NCI-H2107 treated with DMSO at 0.1 percent for 48 hours (cell line): ENCODE results near the gene CTXN3.
A peak's percentile ranks its signal among the peaks of the same experiment; 100 is the strongest.

Experiments
- DNase-seq: peaks from one replicate; lab custom pipeline; 2025; ENCODE audit not compliant: unreplicated experiment; lab: John Stamatoyannopoulos, UW

The CTXN3 gene

GRCh38 chr5:127649018-127649439 lies at the start of gene CTXN3:
Gene CTXN3, plus strand, starts transcription at chr5:127649082. Its CDS starts 8,440 bp downstream, at chr5:127657522.
- DNase-seq, result peak; percentile 59

- no peak for DNase-seq
Measured at GRCh38 chr5:127599320-127599719, 49.6 kb upstream of the CTXN3 start.

GRCh38 chr5:127599847-127600246 lies 49.0 kb upstream of the CTXN3 start:
- no peak for DNase-seq

GRCh38 chr5:127601111-127601510 lies 47.8 kb upstream of the CTXN3 start:
- no peak for DNase-seq

GRCh38 chr5:127601601-127602000 lies 47.3 kb upstream of the CTXN3 start:
- DNase-seq, result no peak

- no peak for DNase-seq
Measured at GRCh38 chr5:127602481-127602880, 46.4 kb upstream of the CTXN3 start.

GRCh38 chr5:127602896-127603844 lies 45.7 kb upstream of the CTXN3 start:
- DNase-seq, result no peak

- DNase-seq, result no peak
Measured at GRCh38 chr5:127608077-127608660, 40.7 kb upstream of the CTXN3 start.

- DNase-seq, result no peak
Measured at GRCh38 chr5:127609011-127609410, 39.9 kb upstream of the CTXN3 start.

GRCh38 chr5:127609957-127610356 lies 38.9 kb upstream of the CTXN3 start:
- DNase-seq, result no peak

GRCh38 chr5:127612441-127613141 lies 36.3 kb upstream of the CTXN3 start:
- DNase-seq, result no peak

GRCh38 chr5:127615916-127616315 lies 33.0 kb upstream of the CTXN3 start:
- no peak for DNase-seq

- DNase-seq, result no peak
Measured at GRCh38 chr5:127619908-127620479, 28.9 kb upstream of the CTXN3 start.

GRCh38 chr5:127621601-127622325 lies 27.1 kb upstream of the CTXN3 start:
- no peak for DNase-seq

GRCh38 chr5:127634007-127634406 lies 14.9 kb upstream of the CTXN3 start:
- no peak for DNase-seq

GRCh38 chr5:127639828-127640227 lies 9.1 kb upstream of the CTXN3 start:
- DNase-seq, result no peak

GRCh38 chr5:127642949-127643348 lies 5.9 kb upstream of the CTXN3 start:
- DNase-seq, result no peak

- DNase-seq, result no peak
Measured at GRCh38 chr5:127643607-127644006, 5.3 kb upstream of the CTXN3 start.

GRCh38 chr5:127645300-127645726 lies 3.6 kb upstream of the CTXN3 start:
- no peak for DNase-seq

GRCh38 chr5:127647361-127647958 lies 1.4 kb upstream of the CTXN3 start:
- no peak for DNase-seq
